Measurements from ENCODE around the gene TFF2.

TFF2 gene

DNA sequence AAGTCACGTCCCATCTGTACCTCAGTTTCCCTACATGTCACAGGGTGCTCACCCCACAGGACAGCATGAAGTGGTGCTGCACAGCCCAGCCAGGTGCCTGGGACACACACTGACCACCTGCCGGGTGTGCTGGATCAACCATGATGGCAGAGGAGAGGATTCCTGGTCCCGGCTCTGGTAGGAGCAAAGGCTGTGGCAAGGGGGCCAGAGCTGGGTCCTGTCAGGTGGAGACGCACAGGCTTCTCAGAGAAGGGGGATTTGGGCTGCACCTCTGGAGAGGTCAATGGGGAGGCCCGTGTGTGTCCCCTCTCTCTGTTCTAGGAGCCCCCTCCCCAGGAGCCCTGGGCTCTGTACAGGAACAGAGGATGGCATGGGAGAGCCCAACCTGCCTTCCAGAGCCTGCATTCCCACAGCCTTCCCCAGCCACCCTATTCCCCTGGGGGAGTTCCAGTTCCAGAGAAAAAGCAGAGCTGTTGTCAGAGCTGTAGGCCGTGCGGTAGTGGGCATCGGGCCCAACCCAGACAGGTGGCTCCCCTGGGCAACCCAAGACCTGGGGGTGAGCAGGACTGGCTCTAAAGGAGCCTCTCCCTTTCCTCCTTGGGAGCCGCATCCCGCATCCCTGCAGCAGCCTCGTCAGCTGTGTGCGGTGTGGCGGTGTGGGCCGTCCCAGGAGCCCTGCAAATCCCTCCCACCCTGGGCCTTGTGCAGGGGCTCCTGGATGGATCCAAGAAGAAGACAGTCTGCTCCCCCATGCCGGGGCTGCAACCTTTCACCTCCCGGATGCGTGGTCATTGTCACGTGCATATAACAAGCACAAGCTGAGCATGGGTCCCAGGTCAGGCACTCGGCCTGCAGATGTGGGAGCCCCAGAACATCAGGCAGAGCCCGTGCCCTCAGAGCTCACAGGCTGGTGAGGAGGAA is 32.7 kb downstream of the TFF2 start:
- DNase-seq = no peak

DNA sequence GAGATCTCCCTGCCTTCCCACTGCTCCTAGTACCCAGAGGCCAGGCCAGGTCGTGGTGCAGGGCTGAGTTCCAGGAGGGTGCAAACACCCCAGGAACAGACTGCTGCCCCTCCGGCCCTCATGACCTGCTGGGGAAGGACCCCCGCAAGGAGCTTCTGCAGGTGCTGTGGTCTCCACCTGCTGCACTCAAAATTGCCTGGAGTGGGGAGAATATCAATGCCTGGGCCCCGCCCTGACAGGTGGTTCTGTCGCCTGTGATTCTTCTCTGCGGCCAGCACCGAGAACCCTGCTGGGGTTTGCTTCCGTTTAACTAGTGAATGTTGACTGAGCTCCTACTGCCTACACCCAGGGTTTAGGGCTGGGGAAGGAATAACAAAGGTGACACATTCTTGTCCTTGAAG is 33.5 kb downstream of the TFF2 start:
- DNase-seq = no peak

DNA sequence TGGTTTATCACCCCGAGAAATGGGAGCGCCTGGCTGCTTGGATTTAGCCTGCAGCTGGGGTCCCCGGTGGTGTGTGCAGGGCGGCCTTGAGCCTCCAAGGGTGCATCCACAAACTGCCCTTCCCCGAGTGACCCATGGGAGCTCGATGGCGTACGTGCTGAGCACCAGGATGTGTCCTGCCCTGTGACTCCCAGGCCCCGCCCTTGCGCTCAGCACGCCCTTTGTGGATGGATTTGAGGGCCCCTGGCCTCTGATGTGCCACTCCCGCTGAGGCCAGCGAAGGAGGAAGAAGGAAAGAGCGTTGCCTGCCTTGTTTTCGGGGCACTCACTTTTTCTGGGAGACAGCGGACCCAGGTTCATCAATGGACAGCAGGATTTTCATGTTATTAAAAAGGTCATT is 33.9 kb downstream of the TFF2 start:
- no peak for DNase-seq

DNA sequence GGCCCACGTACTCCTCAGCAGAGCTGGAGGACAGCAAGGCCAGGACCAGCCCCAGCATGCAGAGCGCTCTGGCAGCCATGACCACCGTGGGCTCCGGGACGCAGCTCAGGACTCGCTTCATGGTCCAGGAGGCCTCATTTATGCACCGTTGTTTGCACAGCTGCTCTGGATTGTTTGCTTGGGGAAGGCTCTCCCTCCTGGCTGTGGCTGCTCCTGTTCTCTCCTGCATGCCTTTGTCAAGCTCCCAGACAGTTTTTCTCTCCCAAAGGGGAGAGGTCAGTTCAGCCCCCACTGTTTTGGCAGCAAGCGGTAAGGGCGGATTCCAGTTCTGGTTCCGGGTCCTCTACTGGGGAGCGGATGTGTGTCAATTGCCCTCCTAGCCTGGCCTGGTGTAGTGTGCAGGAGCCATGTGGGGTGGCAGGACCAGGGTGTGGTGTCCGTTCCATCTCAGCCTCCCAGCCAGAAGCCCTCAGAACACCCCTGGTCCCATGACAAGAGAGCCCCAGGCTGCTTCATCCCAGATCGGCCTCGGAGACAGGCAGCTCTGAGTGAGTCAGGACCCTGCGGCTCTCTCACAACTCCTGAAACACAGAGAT is 35.4 kb downstream of the TFF2 start, which contains the start of gene TFF3:
TSS of gene TFF3 (minus strand) at position 114 of the 596 bp plus-strand sequence. CDS start at position 79, 35 bp downstream.
- no peak for DNase-seq

DNA sequence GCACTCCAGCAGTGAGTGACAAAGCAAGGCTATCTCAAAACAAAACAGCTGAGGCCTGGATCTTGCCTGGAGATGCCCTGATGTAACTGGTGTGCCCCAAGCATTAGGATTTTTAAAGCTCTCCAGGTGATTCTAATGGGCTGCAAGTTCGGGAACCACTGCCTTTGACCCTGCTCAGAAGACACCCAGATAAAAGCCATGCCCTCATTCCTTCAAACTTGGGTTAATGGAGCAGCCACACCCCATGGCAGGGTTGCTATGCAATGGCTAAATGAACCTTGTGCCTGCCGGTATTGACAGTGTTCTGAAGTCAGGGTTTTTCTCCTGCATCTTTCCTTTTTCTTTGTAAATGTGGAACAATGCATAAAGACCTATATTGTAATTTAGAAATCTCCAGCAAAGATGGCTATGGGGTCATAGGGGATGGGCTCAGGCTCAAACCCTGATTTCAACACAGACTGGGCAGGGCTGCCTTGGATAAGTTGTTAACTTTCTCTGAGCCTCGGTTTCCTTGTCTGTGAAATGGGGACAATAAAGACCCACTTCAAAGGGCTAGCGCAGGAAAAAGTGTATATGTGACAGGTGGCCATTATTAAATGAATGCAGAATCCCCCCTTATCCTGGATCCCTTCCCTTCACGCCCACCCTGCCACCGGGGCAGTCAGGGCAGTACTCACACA is 36.0 kb downstream of the TFF2 start:
- DNase-seq = no peak

DNA sequence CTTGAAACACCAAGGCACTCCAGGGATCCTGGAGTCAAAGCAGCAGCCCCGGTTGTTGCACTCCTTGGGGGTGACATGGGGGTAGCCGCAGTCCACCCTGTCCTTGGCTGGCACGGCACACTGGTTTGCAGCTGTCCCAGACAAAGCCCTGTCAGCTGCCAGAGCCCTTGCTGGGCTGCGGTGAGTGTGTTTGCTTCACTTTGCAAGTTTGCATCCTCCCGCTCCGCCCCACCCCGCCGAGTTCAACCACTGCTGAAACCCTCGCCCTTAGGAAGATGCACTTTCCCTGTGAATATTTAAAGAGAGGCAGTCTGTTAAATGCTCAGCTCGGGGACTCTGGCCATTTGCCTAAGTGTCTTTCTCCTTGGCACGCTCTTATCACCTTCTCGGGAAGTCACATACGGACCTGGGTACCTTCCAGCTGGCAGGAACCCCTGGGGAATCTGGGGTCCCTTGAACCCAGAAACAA is 37.3 kb downstream of the TFF2 start:
- no peak for DNase-seq

DNA sequence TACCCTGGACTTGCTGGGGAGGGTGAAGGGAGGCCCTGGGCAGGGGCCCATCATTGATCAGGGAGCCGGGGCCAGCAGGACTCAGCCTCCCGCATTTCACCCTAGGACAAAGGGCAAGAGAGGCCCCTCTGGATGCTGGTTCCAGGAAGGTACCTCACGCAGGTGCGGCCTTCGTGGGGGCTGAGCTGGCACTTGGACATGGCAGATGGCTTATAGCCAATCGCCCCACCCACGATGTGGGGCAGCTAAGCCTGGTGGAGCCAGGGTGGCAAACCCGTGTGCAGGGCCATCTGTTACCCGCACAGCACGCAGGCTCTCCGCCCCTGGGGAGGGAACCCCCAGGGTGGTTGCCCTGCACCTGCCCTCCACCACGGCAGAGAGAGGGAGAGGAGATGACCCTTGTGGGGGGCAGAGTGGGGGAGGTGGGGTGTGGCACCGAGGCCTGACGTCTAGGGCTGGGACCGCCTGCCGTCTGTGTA is 38.1 kb downstream of the TFF2 start:
- DNase-seq = no peak

DNA sequence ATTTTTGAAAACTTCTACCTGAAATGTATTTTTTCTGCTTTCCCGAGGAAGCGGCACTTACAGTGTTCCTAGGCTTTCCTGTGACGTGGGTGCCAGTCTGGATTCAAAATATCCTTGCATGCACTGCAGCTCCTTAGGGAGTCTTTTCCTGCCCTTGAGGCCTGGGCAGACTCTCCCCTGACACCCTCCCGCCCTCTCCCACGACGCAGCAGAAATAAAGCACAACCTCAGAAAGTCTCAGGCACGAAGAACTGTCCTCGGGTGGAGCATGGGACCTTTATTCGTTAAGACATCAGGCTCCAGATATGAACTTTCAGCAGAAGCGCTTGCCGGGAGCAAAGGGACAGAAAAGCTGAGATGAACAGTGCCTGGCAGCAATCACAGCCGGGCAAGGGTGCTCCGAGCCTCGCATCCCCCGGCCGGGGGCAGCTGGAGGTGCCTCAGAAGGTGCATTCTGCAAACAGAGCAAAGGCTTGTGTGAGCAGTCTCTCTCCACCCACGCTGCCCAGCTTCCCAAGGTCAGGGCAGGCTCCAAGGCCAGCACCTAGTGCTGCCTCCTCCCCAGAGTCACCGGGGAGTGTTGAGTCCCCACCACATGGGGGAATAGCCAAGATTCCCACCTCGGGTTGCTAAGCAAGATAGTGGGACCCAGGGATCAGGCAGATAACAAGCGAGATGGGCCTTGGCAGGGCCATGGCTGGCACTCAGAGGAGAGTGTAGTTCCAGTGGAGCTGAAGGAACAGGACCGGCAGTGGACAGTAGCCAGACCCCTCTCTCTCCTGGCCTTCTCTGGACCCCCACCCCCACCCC is 38.8 kb downstream of the TFF2 start:
- no peak for DNase-seq

DNA sequence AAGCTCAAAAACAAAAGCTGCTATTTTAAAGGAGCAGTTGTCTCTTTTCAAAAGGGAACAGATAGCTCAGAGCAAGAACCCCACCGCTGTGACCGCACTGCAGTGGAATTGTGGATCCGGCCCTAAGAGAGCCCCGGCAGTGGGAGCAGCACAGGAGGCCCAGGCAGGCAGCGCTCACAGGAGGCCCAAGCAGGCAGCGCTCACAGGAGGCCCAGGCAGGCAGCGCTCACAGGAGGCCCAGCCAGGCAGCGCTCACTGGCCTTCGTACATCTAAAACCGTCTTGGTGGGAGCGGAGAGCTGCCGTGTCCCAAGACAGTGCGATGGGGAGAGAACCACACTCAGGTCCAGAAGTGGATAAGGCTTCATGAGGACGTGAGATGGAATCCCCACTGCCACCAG is 39.6 kb downstream of the TFF2 start:
- DNase-seq = no peak

DNA sequence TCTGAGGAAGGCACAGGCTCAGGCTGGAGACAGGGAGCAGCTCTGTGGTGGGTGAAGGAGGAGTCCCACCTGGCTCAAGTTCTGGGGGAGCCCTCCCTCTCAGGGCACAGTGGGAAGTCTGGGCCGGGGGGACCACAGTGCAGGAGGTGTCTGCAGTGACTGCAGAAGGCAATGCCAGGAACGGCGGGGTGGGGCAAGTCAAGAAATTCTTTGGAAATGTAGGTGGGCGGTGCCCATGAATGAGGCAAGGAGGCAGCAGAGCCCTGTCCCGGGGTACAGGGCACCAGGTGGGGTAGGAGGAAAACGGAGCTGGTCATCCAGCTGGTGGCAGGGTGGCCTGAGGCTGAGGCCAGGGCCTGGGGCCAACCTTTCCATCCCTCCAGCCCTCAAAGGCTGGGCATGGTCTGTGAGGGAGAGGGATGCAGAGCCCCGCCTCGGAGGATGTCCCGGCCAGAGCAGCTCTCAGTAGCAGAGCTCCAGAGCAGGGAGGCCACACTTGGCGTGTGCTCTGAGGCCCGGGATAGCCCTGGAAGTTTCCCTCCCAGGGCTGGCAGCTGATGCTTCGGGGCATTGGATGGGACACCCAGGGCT is 40.3 kb downstream of the TFF2 start:
- no peak for DNase-seq

DNA sequence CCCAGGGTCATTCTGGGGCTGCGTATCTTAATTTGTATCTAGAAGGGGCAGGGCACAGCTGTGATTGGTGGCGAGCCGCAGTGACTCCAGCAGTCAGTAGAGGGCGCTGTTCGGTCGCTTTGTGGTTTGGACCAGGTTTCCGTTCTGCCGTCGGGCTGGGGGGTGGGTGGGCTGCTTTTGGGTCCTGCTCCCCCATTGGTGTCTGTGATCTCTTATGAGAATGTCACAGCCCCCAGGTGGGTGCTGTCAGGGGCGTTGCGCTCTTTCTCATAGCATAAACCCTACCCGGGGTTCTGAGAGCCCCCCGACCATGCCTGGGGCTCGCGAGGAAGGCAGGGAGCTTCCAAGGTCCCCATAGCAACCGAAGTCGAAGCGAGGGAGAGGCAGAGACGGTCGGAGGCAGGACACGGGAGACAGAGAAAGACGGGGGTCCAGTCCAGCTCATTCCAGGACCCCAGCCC is 41.0 kb downstream of the TFF2 start:
- DNase-seq = peak; percentile 80

DNA sequence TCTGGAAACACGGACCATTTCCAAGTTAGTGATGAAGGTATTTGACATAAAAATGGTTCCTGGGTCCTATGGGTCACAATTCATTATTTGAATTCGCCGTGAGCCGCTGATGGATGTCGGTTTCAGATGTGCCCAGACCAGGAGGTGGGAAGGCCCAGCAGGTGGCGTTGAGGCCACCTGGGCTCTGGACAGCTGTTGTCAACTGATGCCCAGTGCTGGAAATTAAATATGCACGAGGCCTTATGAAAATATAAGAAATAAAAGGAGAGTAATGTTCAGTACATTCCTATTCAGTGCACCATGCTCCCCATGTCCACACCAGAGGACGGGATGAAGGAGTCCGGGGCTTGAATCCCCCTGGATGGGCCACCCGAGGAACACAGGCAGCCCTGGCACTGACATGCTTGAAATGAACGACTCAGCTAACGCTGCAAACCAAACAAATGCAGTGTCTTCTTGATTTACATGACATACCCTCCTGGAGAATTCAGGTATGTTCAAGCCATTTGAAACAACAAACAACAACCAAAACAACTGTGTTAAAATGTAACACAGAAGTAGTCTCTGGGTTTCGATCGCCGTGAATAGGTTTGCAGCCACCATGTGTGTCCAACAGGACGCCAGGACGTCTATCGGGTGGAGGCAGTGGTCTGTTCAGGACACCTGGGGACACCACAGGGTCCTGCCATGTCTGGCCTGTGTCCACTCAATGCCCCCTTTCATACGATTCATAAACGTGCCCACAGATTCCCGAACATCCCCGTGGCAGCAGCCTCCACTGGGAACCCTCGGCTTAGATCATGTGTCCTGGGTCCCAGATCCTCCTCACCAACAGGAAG is 41.7 kb downstream of the TFF2 start:
- DNase-seq = no peak

DNA sequence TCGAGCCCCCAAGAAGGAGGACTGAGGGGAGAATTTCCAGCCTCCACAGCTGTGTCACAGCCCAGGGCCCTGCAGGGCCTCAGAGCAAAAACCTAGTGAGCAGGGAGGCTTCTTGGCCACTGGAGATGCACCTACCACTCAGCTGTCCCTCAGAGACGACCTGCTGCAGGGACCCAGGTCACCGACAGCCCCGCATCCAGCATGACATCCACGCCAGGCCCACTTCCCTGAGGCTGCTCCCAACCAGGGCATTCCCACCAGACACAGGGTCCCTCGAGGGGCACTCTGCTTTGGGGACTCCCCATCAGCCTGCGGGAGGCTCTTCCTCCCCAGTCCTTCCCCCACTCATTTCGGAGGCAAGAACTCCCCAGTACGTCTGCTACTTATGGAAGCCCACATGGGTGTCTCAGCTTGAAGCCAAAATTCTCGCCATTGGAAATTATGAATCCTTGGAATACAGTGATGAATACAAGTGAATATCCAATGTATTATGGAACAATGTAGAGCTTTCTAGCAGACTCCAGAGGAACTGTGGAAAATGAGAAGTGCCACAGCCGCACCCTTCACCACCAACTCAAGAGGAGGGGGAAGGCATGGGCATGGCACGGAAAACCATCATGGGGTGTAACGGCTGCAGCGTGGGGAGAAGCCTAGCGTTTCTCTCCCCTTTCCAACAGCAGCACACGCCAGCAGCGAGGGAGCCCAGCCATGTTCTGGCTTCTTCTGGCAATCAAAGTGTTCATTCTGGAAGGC is 42.5 kb downstream of the TFF2 start:
- DNase-seq = no peak

DNA sequence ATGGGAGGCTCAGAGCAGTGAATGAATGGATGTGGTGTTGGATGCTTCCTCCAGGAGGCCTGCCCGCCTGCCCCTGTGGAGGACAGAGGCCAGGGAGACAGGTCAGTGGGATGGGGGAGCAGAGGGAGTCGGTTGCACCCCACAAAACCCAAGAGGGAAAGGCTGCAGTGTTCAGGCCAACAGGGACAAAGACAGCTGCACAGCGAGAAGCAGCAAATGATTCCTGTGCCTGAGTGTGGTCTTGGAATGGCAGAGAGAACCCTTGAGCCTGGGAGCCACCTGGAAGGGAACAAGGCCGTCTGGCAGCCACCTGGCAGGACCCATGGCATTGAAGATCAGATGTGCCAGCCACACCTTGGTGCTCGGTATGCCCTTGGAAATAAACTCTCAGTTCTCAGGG is 43.7 kb downstream of the TFF2 start:
- no peak for DNase-seq

DNA sequence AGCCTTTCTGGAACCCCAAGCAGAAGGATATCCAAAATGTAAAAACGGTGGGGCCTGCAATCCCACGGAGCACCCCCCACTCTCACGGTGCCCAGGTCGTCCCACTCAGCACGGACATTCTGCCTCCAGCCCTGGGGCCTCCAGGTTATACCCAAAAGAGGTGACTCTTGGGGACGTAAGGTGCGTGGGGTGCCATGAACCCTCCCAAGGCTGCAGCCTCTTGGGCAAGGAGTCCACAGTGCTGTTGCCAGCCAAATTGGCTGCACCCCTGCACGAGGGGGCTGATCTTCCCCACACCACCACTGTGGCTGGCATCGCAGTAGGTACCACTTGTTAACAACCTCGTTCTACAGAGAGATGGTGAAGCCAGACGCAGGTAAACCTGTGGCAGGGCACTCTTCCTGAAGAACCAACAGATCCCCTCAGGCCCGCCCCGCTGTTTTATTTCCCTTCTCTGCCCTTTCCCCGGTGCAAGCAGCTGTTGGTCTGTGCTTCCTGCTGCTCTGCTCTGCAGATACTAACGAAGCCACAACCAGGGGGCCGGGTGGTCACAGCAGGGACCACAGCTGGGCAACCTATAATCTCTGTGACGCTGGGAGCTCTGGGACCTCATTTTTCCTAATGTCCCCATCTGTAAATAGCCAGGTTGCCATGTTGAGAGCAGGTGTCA is 44.3 kb downstream of the TFF2 start:
- peak; percentile 40 for DNase-seq

DNA sequence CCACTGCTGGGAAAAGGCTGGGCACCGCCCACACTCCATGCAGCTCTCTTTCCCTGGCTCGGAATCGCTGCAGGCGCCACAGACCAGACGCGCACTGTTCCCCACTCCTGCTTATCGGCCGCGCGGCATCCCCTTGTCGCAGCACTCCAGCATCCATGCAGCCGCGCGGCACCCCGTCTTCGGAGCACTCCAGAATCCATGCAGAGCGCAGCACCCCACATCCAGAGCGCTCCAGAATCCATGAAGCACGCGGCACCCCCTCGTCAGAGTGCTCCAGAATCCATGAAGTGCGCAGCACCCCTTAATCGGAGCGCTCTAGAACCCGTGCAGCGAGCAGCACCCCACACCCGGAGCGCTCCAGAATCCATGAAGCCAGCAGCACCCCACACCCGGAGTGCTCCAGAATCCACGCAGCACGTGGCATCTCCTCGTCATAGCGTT is 45.1 kb downstream of the TFF2 start:
- DNase-seq = no peak

DNA sequence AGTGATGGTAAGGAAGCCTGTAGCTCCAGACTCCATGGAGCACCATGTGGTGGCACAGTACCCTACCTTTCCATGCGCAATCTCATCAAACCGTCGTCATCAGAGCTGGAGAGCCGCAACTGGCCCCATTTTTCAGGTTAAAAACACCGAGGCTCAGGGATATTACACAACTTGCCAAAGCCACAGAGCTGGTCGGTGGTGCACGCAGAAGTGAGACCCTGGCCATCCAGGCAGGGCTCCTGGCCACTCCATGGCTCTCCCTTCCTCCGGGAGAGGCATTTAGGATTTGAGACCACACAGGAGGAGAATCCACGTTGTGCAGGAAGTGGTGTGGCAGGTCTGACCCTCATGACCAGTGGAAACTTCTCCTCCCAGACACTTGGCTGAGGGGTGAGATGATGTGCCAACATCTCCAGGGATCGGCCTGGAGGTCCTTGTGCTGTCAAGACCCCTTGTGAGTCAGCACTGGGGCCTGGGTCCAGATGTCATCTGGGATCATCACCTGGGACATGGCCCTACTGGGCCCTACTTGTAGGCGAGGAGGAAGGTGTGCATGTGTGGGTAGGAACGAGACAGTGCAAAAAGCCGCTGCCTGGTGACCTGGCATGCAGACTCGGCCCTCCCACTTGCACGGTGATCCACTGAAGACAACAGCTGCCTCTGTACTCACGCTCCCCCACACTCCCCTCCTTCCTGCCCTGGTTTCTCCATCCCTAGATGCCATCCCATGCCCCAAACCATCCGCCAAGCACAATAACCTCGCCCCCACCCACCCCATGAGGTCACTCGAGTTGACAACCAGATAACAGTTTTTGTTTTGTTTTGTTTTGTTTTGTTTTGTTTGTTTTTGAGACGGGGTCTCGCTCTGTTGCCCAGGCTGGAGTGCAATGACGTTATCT is 46.0 kb downstream of the TFF2 start:
- DNase-seq = no peak

DNA sequence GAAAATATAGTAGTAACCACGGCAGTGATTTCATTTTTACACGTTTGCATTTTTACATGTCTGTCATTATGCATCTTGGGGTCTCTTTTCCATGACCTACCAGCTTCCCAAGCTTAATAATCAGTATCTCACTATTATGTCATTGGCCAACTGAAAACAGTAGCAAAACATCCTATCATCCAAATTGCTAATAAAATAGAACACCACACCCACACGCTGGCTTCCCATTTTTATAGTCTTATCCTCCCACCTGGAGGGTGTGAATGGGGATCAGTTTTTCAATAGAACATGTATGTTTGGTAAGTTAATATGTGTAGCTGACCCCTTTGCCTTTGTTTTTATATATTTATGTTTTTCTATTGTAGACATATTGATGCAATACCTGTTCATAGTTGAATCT is 47.4 kb downstream of the TFF2 start:
- no peak for DNase-seq

DNA sequence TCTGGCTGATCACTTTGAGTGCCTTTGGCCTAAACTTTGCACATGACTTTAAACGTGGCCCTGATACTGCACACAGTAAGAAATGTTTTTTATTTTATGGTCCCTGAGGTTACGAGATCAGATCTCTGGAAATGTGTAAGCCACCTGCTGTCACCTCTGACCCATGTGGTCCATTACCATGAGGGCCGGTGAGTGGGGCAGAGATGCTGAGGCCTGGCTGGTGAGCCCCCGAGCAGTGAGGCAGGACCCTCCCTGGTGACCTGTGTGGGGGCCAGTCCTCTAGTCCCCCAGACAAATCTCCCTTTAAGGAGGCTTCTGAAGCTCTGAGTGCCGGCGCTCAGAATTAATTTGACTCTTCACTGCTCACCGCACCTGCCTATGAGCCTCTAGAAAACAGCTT is 48.0 kb downstream of the TFF2 start:
- no peak for DNase-seq
